ENCODE data around the gene CLCN2.

CLCN2 gene

DNA sequence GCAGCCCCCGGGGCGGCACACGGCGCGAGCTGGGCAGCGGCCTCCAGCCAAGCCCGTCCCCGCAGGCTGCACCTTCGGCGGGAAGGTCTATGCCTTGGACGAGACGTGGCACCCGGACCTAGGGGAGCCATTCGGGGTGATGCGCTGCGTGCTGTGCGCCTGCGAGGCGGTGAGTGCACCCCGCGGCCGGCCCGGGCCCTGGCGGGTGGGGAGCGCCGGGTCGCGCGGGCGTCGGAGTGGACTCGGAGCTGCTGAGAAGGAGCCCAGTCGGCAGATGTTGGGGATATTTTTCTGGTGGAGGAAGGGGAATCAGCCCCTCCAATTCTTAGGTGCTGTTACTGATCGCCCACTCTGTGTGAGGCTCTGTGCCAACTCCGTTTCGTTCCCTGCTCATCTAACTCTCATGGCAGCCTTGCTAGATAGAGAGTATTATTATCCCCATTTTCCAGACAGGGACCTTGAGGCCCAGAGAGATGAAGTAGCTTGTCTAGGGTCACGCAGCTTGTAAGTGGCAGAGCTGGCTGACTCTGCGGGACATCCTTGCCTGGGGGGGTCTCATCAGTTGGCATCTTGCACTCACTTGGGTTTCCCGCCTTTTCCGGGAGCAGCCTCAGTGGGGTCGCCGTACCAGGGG is 19.3 kb upstream of the CLCN2 start:
- DNase-seq: no peak

DNA sequence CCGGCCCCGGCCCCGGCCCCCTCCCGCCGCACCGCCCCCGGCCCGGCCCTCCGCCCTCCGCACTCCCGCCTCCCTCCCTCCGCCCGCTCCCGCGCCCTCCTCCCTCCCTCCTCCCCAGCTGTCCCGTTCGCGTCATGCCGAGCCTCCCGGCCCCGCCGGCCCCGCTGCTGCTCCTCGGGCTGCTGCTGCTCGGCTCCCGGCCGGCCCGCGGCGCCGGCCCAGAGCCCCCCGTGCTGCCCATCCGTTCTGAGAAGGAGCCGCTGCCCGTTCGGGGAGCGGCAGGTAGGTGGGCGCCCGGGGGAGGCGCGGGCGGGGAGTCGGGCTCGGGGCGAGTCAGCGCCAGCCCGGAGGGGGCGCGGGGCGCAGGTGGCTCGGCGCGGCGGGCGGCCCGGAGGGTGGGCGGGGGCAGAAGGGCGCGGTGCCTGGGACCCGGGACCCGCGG is 18.8 kb upstream of the CLCN2 start:
- DNase-seq: peak; percentile 27

DNA sequence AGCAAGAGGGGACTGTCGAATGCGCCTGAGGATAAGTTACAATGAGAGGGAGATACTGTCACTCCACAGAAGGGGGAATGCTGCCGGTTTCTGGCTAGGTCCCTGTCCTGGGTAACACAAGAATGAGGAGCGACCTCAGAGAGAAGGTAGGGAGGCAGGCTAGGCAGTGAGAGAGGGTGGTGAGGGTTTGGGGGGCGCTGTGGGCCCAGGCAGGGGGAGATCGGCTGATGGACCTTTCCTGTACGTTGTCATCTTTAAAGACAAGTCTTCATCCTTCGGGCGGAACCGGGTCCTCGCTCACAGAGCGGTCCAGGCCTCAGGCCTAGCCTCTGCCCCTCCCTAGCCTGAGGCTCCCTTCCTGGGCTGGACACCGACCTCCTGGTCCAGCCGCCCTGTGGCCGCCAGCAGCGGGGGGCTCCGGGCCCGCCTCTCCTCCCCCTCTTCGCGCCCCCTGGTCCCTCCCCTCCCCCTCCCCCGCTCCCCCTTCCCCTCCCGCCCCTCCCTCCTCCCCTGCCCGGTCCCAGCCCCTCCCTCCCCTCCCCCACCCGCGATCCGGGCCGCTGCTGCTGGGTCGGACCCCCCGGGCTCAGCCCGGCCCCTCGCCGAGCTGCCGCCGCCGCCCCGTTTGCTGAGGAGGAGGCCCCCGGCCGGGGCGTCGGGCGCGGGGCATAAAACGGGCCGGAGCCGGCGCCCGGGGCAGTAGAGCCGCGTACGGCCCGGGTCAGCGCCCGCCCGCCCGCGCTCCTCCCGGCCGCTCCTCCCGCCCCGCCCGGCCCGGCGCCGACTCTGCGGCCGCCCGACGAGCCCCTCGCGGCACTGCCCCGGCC is 18.2 kb upstream of the CLCN2 start, which contains the start of gene CHRD:
CHRD (plus strand) TSS at position 697 of the 827 bp plus-strand sequence. CDS start 265 bp downstream, outside the sequence.
- DNase-seq: no peak

DNA sequence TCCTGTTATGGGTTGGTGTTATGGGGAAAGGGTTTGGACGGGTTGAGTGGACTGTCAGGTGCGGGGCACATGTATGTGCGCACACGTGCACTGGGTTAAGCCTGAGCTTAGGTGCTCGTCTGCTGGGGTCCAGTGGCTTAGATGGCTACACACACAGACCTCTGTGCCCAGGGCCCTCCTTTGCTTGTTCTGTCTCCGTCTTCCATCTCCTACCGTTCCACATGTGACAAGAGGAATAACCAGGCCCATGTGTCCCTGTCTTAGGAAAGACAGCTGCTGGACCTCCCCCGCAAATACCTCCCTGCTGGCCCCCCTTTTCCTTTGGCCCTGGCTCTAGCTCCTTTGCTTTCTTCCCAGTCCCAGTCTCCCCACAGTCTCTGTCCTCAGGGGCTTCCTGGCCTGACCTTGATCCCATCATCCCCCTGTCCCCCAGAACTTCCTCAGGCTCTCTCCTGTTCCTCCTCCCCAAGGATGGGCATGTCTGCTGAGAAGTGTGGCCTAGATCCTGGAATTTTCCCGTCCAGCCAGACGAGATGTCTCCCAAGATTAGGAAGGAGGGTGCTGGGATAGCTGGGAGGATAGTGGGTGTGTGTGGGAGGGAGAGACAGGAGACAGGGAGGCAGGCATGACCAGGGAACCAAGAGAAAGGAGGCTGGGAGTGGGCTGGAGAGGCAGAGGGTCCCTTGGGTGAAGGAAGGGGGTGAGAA is 17.4 kb upstream of the CLCN2 start:
- DNase-seq: no peak

DNA sequence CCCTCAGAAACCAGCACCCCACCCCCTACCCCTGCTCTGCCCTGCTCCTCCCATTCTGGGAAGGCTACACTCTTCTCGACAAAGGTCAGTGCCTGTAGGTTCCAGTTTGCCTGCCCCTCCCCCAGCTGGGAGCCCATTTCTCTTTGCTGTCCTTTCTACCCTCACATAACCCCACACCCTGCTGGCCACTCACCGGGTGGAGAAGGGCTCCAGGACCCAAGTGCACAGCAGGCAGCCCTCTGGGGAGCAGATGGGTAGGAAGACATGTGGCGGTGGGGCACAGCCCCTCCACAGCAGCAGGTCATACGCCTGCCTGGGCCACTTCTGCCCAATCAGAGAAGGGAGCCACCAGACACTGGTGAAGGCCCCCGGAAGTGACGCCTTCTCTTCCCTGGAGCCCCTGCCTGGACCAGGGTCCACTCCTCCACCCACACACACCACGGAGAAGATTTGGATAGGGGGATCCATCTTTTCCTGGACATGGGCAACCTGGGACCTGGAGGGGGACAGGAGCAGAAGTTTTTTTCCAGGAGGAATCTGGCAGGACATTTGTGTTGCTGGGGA is 16.6 kb upstream of the CLCN2 start, which contains the start of gene THPO:
THPO (minus strand) TSS at position 326 of the 564 bp plus-strand sequence. CDS start 1,948 bp downstream, outside the sequence.
- DNase-seq: peak; percentile 50

DNA sequence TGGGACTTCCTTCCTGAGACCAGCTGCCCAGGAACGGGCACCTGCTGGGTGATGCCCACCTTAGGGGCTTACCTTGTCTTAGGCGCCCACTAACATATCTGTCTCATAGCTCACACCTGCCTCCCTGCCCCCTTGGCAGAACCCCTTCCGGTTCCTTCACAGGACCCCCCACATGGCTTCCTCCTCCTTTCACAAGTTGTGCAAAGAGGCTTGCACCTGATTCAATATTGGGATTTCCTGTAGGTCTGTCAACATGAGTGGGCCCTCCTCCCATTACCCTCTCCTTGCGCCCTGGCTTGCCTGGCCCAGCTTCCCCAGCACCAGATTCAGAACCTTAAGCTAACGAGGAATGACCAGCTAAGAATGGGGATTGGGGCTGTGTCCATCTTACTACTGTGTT is 16.0 kb upstream of the CLCN2 start:
- peak; percentile 56 for DNase-seq

DNA sequence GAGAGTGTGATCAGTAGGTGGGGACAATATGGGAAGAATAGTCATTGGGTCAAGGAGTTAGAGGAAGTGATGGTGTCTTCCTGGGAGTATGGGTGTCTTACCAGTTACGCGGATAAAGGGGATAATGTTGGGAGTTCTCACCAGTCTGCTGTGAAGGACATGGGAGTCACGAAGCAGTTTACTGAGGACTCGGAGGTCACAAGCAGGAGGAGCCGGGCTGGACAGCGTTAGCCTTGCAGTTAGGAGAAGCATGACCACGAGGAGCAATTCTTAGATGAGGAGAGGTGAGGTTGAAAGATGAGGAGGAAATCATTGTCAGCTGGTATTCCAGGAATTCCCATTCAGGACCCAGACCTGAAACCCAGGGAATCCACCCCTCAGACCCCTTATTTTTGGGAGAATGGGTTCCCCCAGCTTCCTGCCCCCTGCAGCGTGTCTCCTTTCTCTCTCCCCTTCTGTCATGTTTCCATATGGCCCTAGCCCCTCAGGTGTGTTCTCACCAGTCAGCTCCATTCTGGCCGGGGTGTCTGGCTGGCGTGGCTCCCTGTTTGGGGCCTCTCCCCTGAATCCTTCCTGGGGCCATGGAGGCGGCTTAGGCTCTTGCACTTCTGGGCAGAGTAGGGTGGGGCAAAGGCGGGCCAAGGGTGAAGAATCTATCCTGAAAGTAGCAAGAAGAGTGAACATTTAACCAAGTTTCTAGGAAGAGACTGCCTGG is 14.5 kb upstream of the CLCN2 start:
- no peak for DNase-seq

DNA sequence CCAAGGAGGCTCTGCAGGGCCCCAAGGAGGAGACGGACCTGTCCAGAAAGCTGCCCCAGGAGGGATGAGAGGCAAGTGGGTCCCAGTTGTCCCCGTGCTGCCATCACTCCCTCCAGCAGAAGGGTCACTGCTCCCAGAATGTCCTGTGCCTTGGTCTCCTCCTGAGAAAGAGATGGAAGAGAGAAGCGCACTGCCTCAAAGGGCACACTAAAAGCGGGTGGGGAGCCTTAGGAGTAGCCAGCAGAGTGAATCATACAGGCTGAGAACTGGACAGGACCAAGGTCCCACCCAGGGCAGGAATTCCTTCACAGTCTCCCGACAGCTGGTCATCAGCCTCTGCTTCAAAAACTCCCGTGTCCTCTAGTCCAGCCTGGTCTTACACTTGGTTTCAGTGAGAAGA is 12.0 kb upstream of the CLCN2 start:
- no peak for DNase-seq

DNA sequence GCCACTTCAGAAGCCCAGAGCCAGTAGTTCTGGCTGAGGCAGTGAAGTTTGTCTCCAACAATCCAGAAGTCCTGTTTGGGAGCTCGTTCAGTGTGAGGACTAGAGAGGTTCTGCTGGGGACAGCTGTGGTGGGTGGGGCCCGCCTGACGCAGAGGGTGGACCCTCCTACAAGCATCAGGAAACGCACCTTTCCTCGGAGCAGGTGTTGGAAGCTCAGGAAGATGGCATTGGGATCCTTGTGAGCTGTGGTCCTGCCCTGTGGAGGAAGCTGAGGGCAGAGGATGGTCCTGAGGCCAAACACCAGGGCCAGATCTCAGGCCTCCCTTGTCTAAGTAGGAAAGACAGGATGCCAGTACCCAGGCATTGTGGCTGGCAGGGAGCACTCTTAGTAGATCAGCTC is 11.5 kb upstream of the CLCN2 start:
- DNase-seq: no peak

DNA sequence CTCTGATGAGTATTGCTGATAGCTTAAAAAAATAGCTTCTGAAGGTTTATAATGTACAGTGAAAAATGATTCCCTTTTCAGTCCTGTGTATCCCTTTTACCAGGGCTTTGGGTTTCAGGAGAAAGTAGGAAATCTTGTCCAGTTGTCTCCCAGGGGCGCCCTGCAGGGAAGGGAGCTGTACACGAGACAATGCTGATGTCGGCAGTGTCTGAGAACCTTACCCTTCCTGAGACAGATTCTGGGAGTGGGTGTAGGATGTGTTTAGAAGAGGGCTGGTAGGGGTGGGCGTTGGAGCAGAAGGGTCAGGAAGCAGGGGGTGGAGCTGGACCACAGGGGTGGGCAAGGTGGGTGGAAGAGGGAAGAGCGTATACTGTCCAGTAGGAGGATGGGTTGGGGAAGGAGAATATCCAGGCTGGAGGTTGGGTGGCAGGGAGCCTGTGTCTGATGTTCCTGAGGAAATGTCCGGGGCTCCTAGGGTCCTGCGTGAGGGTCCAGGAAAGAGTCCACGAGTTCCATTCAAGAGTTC is 11.0 kb upstream of the CLCN2 start:
- DNase-seq: no peak

DNA sequence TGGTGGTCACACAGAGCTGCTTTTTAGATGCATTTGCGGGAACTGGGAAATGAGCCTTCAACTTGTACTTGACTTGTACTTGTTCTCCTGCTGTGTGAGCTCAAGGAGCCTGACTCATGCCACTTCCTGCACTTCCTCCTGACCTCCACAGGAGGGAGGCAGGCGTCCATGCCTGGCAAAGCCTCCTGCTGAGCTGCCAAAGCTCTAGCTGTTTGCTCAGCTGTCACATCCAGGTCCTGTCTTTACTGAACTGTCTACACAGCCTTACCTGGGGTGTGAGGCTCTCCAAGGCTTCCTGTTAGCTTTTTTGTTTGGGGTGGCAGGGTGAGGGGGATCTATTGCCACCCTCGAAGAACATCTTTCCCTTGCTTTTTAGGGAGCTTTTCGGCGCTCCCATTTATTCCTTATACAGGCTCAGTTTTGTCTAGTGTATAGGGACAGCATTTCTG is 10.2 kb upstream of the CLCN2 start:
- DNase-seq: peak; percentile 96

DNA sequence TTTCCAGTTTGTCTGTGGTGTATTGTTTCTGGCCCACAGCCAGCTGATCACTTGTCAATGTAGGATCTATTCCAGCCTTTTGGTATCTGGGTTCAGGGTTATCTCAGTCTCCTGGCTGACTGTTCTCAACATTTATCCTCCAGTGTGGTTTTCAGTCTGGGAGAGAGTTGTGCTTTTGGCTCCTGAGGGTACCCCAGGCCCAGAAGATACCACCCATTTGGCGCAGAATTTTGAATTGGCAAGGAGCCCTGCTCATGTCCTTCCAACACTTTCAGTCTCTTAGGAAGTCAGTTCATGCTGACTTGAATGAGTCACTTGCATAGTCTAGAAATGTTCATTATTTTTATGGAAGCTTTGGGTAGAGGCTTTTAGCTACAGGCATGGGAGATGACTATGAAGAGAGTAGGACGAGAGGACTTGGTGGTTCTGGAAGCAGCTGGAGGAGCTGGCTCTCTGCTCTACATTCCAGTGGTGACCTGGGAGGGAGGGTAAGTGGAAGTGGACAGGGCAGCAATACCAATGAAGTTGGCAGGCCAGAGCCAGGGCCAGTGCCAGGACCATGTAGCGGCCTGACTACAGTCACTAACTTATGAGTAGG is 7.3 kb upstream of the CLCN2 start:
- DNase-seq: no peak

DNA sequence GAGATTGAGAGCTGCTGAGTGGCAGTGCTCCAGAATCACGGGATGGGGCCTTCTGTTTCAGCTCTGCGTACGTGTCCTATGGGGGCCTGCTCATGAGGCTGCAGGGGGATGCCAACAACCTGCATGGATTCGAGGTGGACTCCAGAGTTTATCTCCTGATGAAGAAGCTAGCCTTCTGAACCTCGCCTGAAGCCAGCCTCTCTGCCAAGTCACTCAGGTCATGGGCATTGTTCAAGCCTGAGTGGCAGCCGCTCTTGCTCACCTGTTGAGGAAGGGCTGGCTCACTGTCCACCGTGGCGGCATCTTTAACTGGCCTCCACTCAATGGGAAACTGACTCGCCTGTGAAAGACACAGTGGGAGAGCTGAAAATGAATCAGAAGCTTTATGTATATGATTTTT is 6.7 kb upstream of the CLCN2 start:
- no peak for DNase-seq

DNA sequence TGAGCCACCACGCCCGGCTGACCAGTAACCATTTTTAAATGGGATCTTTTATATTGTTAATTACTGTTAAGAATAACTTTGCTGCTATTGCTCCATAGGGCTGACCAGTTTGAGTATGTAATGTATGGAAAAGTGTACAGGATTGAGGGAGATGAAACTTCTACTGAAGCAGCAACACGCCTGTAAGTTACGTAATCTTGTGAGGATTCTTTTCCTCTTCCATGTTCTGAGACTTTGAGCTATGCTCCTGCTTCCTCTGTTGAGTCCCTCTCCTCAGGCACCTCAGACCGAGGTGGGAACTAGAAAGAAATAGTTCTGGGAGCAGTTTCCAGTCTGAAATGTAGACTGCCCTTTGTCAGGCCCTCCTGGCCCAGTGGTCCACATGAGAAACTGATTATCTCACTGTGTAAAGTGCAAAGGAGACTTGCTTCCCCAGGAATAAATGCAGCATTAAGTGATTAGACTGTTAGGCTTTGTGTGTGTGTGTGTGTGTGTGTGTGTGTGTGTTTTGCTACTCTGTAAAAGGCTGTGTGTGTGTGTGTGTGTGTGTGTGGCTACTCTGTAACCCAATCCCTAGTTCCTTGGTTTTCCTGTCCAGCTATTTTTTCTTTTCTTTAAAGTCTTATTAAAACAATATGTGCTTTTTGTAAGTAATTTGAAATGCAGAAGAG is 5.3 kb upstream of the CLCN2 start:
- DNase-seq: no peak

DNA sequence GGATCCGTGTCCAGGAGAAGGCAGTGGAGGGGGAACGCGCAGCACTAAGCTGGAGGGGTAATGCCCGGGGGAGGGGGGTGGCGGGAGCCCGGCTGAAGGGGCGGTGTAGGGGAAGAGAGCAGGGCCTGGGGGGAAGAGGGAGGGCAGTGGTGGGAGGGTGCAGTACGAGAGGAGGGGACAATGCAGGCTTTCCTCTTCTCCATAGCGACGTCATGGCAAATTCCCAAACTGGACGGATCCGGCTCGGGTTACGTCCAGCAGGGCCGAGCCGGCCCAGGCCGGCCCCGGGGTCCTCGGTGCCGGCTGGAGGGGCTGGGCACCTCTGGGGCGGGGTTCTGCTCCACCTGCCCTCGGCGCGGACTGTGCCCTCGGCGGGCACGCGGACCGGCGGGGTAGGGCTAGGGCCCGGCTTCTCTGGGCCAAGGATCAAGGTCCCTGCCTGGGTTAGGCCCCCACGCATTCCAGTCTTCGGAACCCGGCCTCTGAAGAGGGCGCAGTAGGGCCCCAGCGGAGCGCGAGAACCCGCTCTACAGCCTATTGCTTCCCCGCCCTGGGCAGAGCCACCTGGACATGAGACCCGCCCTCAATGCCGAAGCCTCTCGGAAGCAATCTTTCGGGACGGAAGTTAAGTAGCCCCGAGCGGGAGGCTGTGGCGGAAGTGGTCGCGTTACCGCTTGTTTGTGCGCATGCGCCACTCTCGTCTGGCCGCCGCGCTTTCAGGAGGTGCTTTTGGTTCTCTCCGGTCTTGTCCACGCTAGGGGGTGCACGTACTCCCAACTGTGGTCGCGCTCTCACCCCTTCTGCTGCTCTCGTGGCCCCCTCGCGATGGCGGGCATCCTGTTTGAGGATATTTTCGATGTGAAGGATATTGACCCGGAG is 1.5 kb upstream of the CLCN2 start:
- peak; percentile 96 for DNase-seq

DNA sequence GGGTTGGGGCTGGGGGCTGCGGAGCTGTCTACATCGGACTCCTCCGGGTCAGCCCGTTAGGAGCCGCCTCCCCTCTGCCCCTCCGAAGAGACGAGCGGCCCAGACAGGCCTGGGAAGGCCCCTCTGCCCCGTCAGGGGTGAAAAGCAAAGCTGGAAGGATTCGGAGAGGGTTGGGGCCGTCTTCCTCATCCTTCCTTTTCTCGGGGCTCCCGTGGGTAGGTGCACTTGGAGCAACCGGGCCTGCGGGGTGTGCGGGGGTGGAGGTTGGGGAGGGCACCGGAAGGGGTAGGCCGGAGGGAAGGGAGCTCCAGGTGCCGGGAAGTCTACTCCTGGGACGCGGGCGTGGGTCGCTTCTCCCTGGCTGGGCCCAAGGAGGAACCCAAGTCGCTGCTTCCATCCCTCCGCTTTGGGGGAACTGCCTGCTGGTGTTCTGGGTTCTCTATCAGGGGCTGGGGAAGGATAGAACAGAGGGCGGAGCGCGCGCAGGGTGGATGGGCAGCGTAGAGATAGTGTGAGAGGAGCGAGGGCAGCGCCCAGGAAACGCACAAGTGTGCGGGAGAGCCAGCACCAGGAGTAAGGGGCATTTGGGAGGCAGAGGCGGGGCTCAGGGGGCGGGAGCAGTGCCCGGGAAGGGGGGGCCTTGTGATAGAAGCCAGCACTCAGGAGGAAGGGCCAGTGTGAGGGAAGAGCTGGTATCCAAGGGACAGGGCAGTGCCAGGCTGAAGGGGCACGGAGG is 695 bp upstream of the CLCN2 start:
- DNase-seq: peak; percentile 68

DNA sequence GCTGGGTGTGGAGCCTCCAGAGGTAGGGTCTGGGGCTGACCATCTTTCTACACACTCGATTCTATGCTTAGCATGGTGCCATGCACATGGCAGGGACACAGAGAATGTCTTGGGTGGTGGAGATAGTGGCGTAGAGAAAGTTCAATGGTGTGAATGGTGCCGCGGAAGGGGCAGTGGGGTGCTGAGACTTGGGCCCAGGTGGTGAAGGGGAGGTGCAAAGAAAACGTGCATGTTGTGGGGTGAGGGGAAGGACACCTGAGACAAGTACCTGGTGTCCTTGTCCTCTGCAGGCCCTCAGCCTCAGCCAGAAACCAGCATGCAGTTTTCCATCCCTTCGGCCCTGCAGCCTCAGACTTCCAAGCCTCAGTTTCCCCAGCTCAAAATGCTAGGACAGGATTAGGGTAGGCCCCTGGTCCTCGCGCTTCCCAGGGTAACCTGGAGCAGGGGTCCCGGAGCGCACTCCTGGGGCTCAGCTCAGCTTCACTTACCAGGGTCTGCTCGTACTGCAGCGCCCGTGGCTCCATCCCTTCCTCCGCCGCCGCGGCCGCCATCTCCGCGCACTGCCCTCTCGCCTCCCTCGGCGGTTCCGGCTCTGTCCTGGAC is 375 bp downstream of the CLCN2 start:
- DNase-seq: no peak

DNA sequence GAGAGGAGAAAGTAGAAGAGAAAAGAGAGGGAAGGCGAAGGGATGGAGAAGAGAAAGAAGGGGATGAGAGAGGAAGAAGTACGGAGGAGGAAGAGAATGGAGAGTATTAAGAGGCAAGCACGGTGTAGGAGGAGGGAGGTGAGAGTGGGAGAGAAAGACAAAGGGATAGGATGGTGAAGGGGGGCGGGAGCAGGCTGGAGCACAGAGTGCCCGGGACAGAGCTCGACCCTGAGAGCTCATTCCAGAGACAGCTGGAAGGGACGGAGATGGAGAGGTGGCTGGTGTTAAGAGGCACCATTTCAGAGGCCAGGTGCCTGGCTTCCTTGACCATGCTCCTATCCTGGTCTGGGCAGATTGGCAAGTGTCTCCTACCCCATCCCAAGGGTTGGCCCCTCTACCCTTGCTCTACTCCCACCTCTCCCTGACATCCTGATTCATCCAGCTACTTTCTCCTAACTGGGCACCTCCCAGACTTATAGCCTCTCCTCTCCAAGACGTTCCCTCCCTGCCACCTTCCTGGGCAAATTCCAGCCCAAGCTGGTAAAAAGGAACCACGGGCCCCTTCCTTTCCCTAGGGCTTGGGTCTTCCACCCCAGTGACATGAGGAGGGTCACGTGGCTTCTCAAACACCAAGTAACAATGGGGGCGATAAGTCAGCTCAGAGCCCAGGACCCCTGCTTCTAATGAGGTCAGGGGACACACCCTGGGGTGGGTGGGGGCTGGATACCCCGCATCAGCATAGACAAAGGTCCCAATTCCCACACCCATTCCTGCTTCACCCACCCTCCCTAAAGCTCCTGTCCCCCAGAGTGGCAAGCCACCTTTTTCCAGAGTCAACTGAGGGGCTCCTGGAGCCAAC is 1.1 kb downstream of the CLCN2 start:
- no peak for DNase-seq
